HL-60 (cell line): Measurements from ENCODE around the gene CRLF1.

Experiments
- POLR2AphosphoS5 ChIP-seq: IDR thresholded peaks from 2 replicates; pipeline ENCODE4 v1.6.1; 2012; ENCODE audit warnings: low read depth
- TF ChIP-seq, protein P1 (sequence below): IDR thresholded peaks from one replicate; pipeline ENCODE4 v1.5.1; 2011; ENCODE audit warnings: low read length, control low read depth, inconsistent platforms; ENCODE audit not compliant: insufficient read depth

DNA sequence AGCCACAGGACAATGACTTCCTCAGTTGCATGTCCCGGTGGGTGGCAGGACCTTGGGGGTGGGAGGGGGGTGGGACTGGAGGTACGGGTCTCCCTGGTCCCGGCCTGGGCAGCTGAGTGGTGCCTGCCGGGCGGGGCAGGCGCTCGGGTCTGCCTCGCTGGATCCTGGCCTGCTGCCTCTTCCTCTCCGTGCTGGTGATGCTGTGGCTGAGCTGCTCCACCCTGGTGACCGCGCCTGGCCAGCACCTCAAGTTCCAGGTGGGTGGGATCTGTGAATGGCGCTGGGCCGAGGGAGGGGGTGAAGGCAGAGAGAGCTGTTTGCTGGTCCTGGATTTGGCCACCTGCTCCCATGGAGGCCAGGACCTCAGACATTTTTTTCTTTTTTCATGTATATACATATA is 11.6 kb upstream of the CRLF1 start:
- TF ChIP-seq, protein P1, sequence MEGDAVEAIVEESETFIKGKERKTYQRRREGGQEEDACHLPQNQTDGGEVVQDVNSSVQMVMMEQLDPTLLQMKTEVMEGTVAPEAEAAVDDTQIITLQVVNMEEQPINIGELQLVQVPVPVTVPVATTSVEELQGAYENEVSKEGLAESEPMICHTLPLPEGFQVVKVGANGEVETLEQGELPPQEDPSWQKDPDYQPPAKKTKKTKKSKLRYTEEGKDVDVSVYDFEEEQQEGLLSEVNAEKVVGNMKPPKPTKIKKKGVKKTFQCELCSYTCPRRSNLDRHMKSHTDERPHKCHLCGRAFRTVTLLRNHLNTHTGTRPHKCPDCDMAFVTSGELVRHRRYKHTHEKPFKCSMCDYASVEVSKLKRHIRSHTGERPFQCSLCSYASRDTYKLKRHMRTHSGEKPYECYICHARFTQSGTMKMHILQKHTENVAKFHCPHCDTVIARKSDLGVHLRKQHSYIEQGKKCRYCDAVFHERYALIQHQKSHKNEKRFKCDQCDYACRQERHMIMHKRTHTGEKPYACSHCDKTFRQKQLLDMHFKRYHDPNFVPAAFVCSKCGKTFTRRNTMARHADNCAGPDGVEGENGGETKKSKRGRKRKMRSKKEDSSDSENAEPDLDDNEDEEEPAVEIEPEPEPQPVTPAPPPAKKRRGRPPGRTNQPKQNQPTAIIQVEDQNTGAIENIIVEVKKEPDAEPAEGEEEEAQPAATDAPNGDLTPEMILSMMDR, result no peak
- TF ChIP-seq POLR2AphosphoS5, result no peak
